Epithelial cell of esophagus (primary cell): ENCODE results near the gene RALGPS2.

Experiments used
- DNase-seq: peaks from one replicate; pipeline ENCODE4 v3.0.0; 2010; ENCODE audit warnings: low read depth
- H3K4me3 ChIP-seq: 2 replicates; pipeline ENCODE4 v1.5.1; 2011; ENCODE audit warnings: mild to moderate bottlenecking, low read length, control low read depth
- CTCF ChIP-seq: IDR thresholded peaks from 2 replicates; pipeline ENCODE4 v1.5.1; 2011; ENCODE audit warnings: low read depth, mild to moderate bottlenecking, low read length, control low read depth, inconsistent platforms; ENCODE audit not compliant: insufficient read depth; ENCODE audit errors: missing control alignments

RALGPS2 gene

DNA sequence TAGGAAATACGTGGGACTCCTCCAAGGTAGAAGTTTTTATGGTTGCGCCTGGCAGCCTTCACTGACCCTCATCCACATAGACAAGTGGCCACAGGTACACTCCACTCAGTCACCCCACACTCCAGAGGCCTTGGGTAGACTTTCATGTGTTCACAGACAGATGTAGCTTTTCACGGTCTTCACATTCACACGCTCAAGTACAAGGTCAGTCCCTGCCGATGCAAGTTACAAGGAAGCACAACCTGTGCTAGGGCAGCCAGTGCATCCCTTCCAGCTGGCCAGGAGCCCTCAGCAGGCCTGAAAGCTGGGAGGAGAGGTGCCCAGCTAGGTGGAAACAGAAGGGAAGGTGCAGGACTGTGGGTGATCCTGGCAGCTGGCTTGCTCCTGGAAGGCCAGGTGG lies 245.1 kb downstream of the RALGPS2 start:
- H3K4me3 ChIP-seq, result no peak overlapping the region
- no peak for DNase-seq
- TF ChIP-seq CTCF, result no peak
